Measurements from ENCODE around the gene KRTAP10-6. TPM values are rescaled to one million over a fixed set of nuclear protein-coding genes. Genes with fewer than 3 reads are reported as not detected.
"Not testable (repeated sequence)": the region's sequence is repeated elsewhere in the genome, so short reads cannot be mapped to it uniquely, and the experiment has no call there.

The KRTAP10-6 gene
- total and polyA plus RNA-seq, 2 of the 8 experiments (the other 6 are each of a cell fraction or from before 2014, with no cell fraction given): 0.12 TPM; not detected in 1

GRCh38 chr21:44638506-44639330 is 46.4 kb upstream of the KRTAP10-6 start:
- FAIRE-seq; H3K23ac ChIP-seq (ENCODE audit: insufficient read length); DNase-seq (ENCODE audit: low read depth in 1 of 2, low spot score in 2 of 2); H2BK15ac ChIP-seq (ENCODE audit: low read length); H3K4ac ChIP-seq (replicated peaks; ENCODE audit: insufficient read length, low read depth, low read length); H4K20me1 ChIP-seq (replicated peaks in 1 of 2; ENCODE audit: control insufficient read depth in 1 of 2, insufficient read depth in 2 of 2, low read length in 2 of 2); H3K27ac ChIP-seq (ENCODE audit: low read depth, low read length); H3K36me3 ChIP-seq (ENCODE audit: control insufficient read depth in 2 of 4, insufficient read depth in 4 of 4, low read length in 3 of 4); H4K5ac ChIP-seq (ENCODE audit: insufficient read length, low read depth, low read length); H2BK12ac ChIP-seq (ENCODE audit: low read depth, low read length); H3K9ac ChIP-seq (replicated peaks in 1 of 4; ENCODE audit: extremely low read depth in 1 of 4, low read depth in 3 of 4, low read length in 3 of 4); H3K4me1 ChIP-seq (replicated peaks in 1 of 4; ENCODE audit: control insufficient read depth in 3 of 4, insufficient read depth in 4 of 4, low read length in 3 of 4); H2AK5ac ChIP-seq (ENCODE audit: low read depth, low read length); H3K14ac ChIP-seq (ENCODE audit: insufficient read length); H4K91ac ChIP-seq (replicated peaks; ENCODE audit: insufficient read length, low read length); H2AFZ ChIP-seq (ENCODE audit: low read length); H3K4me2 ChIP-seq (ENCODE audit: insufficient read depth in 1 of 2, low read depth in 2 of 2, low read length in 2 of 2); H3K18ac ChIP-seq (ENCODE audit: extremely low read depth, low read length); H3K56ac ChIP-seq (replicated peaks; ENCODE audit: insufficient read length, low read depth, low read length); H3K4me3 ChIP-seq (ENCODE audit: extremely low read depth in 1 of 4, insufficient read depth in 2 of 4, low read depth in 3 of 4, low read length in 4 of 4); H4K8ac ChIP-seq (ENCODE audit: extremely low read depth, insufficient read depth, low read length); CTCF ChIA-PET (ENCODE audit: partially characterized antibody); H3K23me2 ChIP-seq (ENCODE audit: low read depth, low read length); H3K27me3 ChIP-seq (replicated peaks in 1 of 4; ENCODE audit: control insufficient read depth in 3 of 4, extremely low read depth in 1 of 4, insufficient read depth in 3 of 4, low read length in 3 of 4); H3K79me1 ChIP-seq (ENCODE audit: low read depth, low read length); H3K79me2 ChIP-seq (ENCODE audit: control insufficient read depth in 1 of 2, insufficient read depth in 2 of 2, low read length in 2 of 2); H2BK5ac ChIP-seq (ENCODE audit: low read depth, low read length); H2BK120ac ChIP-seq (replicated peaks; ENCODE audit: low read depth, low read length); H3K9me3 ChIP-seq (ENCODE audit: insufficient read depth in 2 of 2, low read depth in 1 of 2, low read length in 1 of 2); H2BK20ac ChIP-seq (ENCODE audit: low read length): not testable (repeated sequence)
- POLR2A ChIA-PET (ENCODE audit: partially characterized antibody): interaction anchor here (0.6 kb wide), 1 partner anchor 86 kb away, joined by 6 read pairs; no protein-coding TSS in a partner anchor
- 95% methylated on average over 16 of the region's 21 CpGs; no CpG with 5 or more reads in 1 of the 2 experiments for WGBS, 2 experiments (ENCODE audit: extremely low coverage in 1 of 2, insufficient coverage in 1 of 2, insufficient read length in 1 of 2, insufficient replicate concordance in 2 of 2, low coverage in 1 of 2, low lambda C conversion rate in 2 of 2, missing lambda C conversion rate in 1 of 2)
